IMR-90 (cell line): ENCODE results near the gene VRK2. TPM values are rescaled to one million over a fixed set of nuclear protein-coding genes. Genes with fewer than 3 reads are reported as not detected.
"Not testable (repeated sequence)": the region's sequence is repeated elsewhere in the genome, so short reads cannot be mapped to it uniquely, and the experiment has no call there.

Source experiments
- ATAC-seq: fragments of 200-7000 bp; cut with Tn5 transposase; 2 replicates; pipeline ENCODE4 v1.9.1; 2020; ENCODE audit warnings: low read depth, mild to moderate bottlenecking, moderate library complexity
- BruUV-seq: library from RNA; stranded (reverse); fragments of 400-500 nt; replicated peaks from 2 replicates; lab custom pipeline; 2021; lab: Mats Ljungman, UMichigan
- CTCF ChIA-PET: fragments of 300-600 bp; formaldehyde crosslinking; extraction: SDS; loops from one replicate; lab custom pipeline; 2021; ENCODE audit warnings: antibody characterized with exemption; lab: Yijun Ruan, JAX
- POLR2A ChIA-PET: fragments of 300-600 bp; sonication (Branson Sonifier 250); formaldehyde crosslinking; loops from one replicate; lab custom pipeline; 2022; ENCODE audit warnings: antibody characterized with exemption; ENCODE audit not compliant: unreplicated experiment; lab: Charles Lee
- DNase-seq: peaks from one replicate; pipeline ENCODE4 v3.0.0; 2013
- H2AFZ ChIP-seq: replicated peaks from 2 replicates; pipeline ENCODE3; 2013; ENCODE audit warnings: low read length, mild to moderate bottlenecking; ENCODE audit not compliant: poor library complexity
- H2AK5ac ChIP-seq: 2 replicates; pipeline ENCODE4 v1.6.1; 2013; ENCODE audit warnings: low read depth, low read length, inconsistent platforms
- H2AK9ac ChIP-seq: replicated peaks from 2 replicates; pipeline ENCODE3; 2013; ENCODE audit warnings: mild to moderate bottlenecking, low read depth, low read length, moderate library complexity; ENCODE audit not compliant: poor library complexity
- H2BK120ac ChIP-seq: 2 replicates; pipeline ENCODE4 v1.6.1; 2013; ENCODE audit warnings: low read depth, low read length, inconsistent platforms
- H2BK15ac ChIP-seq: 3 replicates; pipeline ENCODE4 v1.6.1; 2013; ENCODE audit warnings: low read depth, low read length, inconsistent platforms
- H2BK20ac ChIP-seq: 2 replicates; pipeline ENCODE4 v1.6.1; 2013; ENCODE audit warnings: low read depth, mild to moderate bottlenecking, inconsistent platforms, low read length, moderate library complexity
- H2BK5ac ChIP-seq: 2 replicates; pipeline ENCODE4 v1.6.1; 2013; ENCODE audit warnings: mild to moderate bottlenecking, low read depth, low read length, inconsistent platforms; ENCODE audit not compliant: poor library complexity, severe bottlenecking
- H3K14ac ChIP-seq: replicated peaks from 2 replicates; pipeline ENCODE4 v1.6.1; 2013; ENCODE audit warnings: low read depth, low read length, inconsistent platforms
- H3K18ac ChIP-seq: 2 replicates; pipeline ENCODE4 v1.6.1; 2013; ENCODE audit warnings: low read depth, low read length, control low read depth
- H3K23ac ChIP-seq: 2 replicates; pipeline ENCODE4 v1.6.1; 2013; ENCODE audit warnings: low read depth, low read length, inconsistent platforms
- H3K27ac ChIP-seq: 2 replicates; pipeline ENCODE4 v1.5.1; 2013; ENCODE audit warnings: mild to moderate bottlenecking, control low read depth, low read length; ENCODE audit not compliant: insufficient read depth
- H3K27me3 ChIP-seq: 2 replicates; pipeline ENCODE4 v1.6.1; 2013; ENCODE audit warnings: low read length; ENCODE audit not compliant: control insufficient read depth, insufficient read depth
- H3K36me3 ChIP-seq: 2 replicates; pipeline ENCODE4 v1.6.1; 2013; ENCODE audit warnings: low read length, mixed read lengths; ENCODE audit not compliant: control insufficient read depth, insufficient read depth
- H3K4ac ChIP-seq: 2 replicates; pipeline ENCODE4 v1.6.1; 2013; ENCODE audit warnings: low read depth, low read length, inconsistent platforms
- H3K4me1 ChIP-seq: 2 replicates; pipeline ENCODE4 v1.6.1; 2013; ENCODE audit warnings: low read length, mixed read lengths; ENCODE audit not compliant: control insufficient read depth, insufficient read depth
- H3K4me2 ChIP-seq: 2 replicates; pipeline ENCODE4 v1.6.1; 2013; ENCODE audit warnings: low read depth, mild to moderate bottlenecking, control low read depth, low read length, moderate library complexity
- H3K4me3 ChIP-seq: 2 replicates; pipeline ENCODE4 v1.5.1; 2013; ENCODE audit warnings: low read depth, mild to moderate bottlenecking, control low read depth, low read length, moderate library complexity; ENCODE audit not compliant: insufficient read depth
- H3K56ac ChIP-seq: 2 replicates; pipeline ENCODE4 v1.6.1; 2013; ENCODE audit warnings: low read length, inconsistent platforms; ENCODE audit not compliant: insufficient read depth; ENCODE audit errors: extremely low read depth
- H3K79me1 ChIP-seq, 2 experiments: 2 replicates each; pipeline ENCODE4 v1.6.1; 2013; ENCODE audit warnings: low read length in 2 of 2, inconsistent platforms in 1 of 2, low read depth in 1 of 2
- H3K9ac ChIP-seq: 2 replicates; pipeline ENCODE4 v1.6.1; 2013; ENCODE audit warnings: low read depth, low read length, control low read depth
- H3K9me1 ChIP-seq: 2 replicates; pipeline ENCODE4 v1.6.1; 2013; ENCODE audit warnings: low read length, inconsistent platforms; ENCODE audit not compliant: insufficient read depth
- H3K9me3 ChIP-seq: 2 replicates; pipeline ENCODE4 v1.6.1; 2013; ENCODE audit warnings: low read length; ENCODE audit not compliant: control insufficient read depth, insufficient read depth
- H4K20me1 ChIP-seq: 2 replicates; pipeline ENCODE4 v1.6.1; 2013; ENCODE audit warnings: low read length, inconsistent platforms; ENCODE audit not compliant: insufficient read depth
- H4K5ac ChIP-seq: 2 replicates; pipeline ENCODE4 v1.6.1; 2013; ENCODE audit warnings: mild to moderate bottlenecking, low read depth, low read length, control low read depth
- H4K8ac ChIP-seq, 2 experiments: 2 replicates each; pipeline ENCODE4 v1.6.1; 2013; ENCODE audit warnings: low read depth in 2 of 2, low read length in 2 of 2, control low read depth in 1 of 2, inconsistent platforms in 1 of 2
- H4K91ac ChIP-seq: 2 replicates; pipeline ENCODE4 v1.6.1; 2013; ENCODE audit warnings: low read depth, low read length, inconsistent platforms; ENCODE audit not compliant: insufficient read depth
- WGBS, 2 experiments: methylation state at CpG; one replicate each; pipeline versions ENCODE4 v1.1.5 to v1.1.7; 2013; ENCODE audit warnings: missing lambda C conversion rate in 2 of 2; ENCODE audit not compliant: insufficient read length in 1 of 2; ENCODE audit errors: extremely low coverage in 2 of 2; 5-methylcytosine and 5-hydroxymethylcytosine counted together
- dilution Hi-C: fragments of 300-500 bp; cut with HindIII; formaldehyde crosslinking; loops from one replicate; pipeline ENCODE4 v1.14.3; 2018; ENCODE audit warnings: low sequenced_read_pairs; ENCODE audit not compliant: unreplicated experiment
- in situ Hi-C: fragments of 300-500 bp; cut with MboI; formaldehyde crosslinking; loops from 3 replicates; pipeline ENCODE4 v1.14.3; 2019; ENCODE audit warnings: low sequenced_read_pairs, inconsistent platforms, mixed read lengths
- intact Hi-C: fragments of 100-400 bp; cut with micrococcal nuclease; formaldehyde crosslinking; loops from 2 replicates; pipeline ENCODE4 v1.10.0; 2022
- polyA plus RNA-seq, 3 experiments: library from polyadenylated mRNA; depleted of rRNA; stranded (reverse); fragments of >200 nt; gene quantifications; 2 replicates each; pipeline ENCODE4 v1.2.3, GENCODE V29; 2012; ENCODE audit warnings: low replicate concordance in 1 of 3
- total RNA-seq: library from RNA; depleted of rRNA; stranded (reverse); fragments of >200 nt; gene quantifications from 2 replicates; pipeline ENCODE4 v1.2.3, GENCODE V29; 2012

The VRK2 gene
- total and polyA plus RNA-seq, 2 of the 4 experiments (the other 2 are of a cell fraction), result 12.2 to 22.8 TPM

- H3K56ac ChIP-seq, H3K4me1 ChIP-seq, H3K36me3 ChIP-seq, POLR2A ChIA-PET, H4K91ac ChIP-seq, H3K14ac ChIP-seq, H2AFZ ChIP-seq, H3K27me3 ChIP-seq, H4K20me1 ChIP-seq, H2BK15ac ChIP-seq, H3K79me1 ChIP-seq, H4K5ac ChIP-seq, ATAC-seq, H2BK20ac ChIP-seq, DNase-seq, H3K27ac ChIP-seq, H3K4ac ChIP-seq, H3K9me1 ChIP-seq, H3K9ac ChIP-seq, intact Hi-C loops, H2BK120ac ChIP-seq, H3K23ac ChIP-seq, H2AK5ac ChIP-seq, dilution Hi-C loops, H2BK5ac ChIP-seq, H2AK9ac ChIP-seq, BruUV-seq, H4K8ac ChIP-seq, H3K18ac ChIP-seq, in situ Hi-C loops, H3K9me3 ChIP-seq, H3K4me3 ChIP-seq, H3K4me2 ChIP-seq, CTCF ChIA-PET: not testable (repeated sequence)
- WGBS, 2 experiments, result 88% methylated on average over 7 of the region's 16 CpGs; no CpG with 5 or more reads in 1 of the 2 experiments
These were observed 125.2 kb downstream of the VRK2 start for GRCh38 chr2:58171831-58172230.

- H3K9me3 ChIP-seq, POLR2A ChIA-PET, H3K4me3 ChIP-seq, H3K9ac ChIP-seq, H3K4me1 ChIP-seq, CTCF ChIA-PET, H3K9me1 ChIP-seq, H3K23ac ChIP-seq, H4K20me1 ChIP-seq, H3K27me3 ChIP-seq, DNase-seq, H4K91ac ChIP-seq, BruUV-seq, H2AFZ ChIP-seq, H3K4me2 ChIP-seq, H3K27ac ChIP-seq, H3K4ac ChIP-seq, in situ Hi-C loops, H4K8ac ChIP-seq, H2BK15ac ChIP-seq, H2BK120ac ChIP-seq, H3K79me1 ChIP-seq, H3K56ac ChIP-seq, H3K18ac ChIP-seq, H3K14ac ChIP-seq, intact Hi-C loops, H2AK5ac ChIP-seq, H2AK9ac ChIP-seq, H2BK20ac ChIP-seq, dilution Hi-C loops, H2BK5ac ChIP-seq, H4K5ac ChIP-seq, ATAC-seq, H3K36me3 ChIP-seq: not testable (repeated sequence)
- WGBS, 2 experiments, result no CpG with 5 or more reads among the region's 4 CpGs
These were observed 130.6 kb downstream of the VRK2 start for GRCh38 chr2:58177187-58177586.
